GM08714 (cell line): Measurements from ENCODE around the gene THADA.

Experiments
- H3K4me3 ChIP-seq: fragments of 200-500 bp; sonication (Bioruptor generic); 2 replicates; pipeline ENCODE4 v1.5.1; 2014; ENCODE audit warnings: mild to moderate bottlenecking, low read length, inconsistent platforms
- ZNF274 ChIP-seq: IDR thresholded peaks from 2 replicates; pipeline ENCODE4 v1.6.1; 2012; ENCODE audit warnings: mild to moderate bottlenecking, low read depth, low read length

THADA gene

DNA sequence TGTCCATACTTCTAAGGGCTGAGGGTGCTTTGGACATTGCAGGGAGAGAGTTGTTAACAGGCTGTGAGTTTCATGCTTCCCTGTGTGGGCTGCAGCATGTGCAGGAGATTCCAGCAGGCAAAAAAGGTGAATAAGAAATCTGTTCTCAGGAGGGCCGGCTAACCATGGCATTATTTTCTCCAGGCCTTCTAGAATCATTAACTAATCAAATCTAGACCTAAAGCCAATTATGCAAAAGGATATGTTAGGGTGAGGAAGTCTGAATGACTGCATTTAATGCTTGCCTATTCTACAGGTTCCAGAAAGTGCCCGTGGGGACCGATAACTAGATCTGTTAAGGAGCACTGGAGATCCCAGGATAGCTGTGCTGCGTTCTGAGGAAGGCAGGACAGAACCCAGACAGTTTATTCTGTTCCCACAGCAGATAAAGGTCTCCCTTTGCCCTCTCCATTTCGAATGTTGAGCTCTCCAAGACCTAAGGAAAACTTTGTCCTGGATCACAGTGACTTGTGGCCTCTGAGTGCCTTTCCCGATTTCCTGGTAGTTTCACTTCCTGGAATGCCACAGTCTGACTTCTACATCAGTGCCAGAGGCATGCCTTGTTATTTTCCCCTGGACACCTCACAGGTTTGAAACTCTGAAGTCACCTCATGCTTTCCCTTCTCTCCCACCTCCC is 319.4 kb downstream of the THADA start:
- no peak overlapping the region for H3K4me3 ChIP-seq
- no peak for TF ChIP-seq ZNF274

DNA sequence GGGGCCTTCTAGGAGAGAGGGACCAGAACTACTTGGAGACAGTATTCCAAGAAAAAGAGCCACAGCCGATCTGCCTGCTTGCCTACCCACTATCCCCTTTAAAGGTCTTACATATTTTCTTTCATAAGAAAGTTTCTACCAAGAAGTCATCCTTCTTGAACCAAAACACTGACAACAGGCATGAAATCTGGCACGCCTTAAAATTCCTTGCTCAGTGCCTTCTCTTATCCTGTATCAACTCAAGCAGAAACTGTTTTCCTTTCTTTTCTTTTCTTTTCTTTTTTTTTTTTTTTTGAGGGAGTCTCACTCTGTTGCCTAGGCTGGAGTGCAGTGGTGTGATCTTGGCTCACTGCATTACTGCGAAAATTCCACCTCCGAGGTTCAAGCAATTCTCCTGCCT is 321.1 kb downstream of the THADA start:
- no peak overlapping the region for H3K4me3 ChIP-seq
- TF ChIP-seq ZNF274, result no peak

DNA sequence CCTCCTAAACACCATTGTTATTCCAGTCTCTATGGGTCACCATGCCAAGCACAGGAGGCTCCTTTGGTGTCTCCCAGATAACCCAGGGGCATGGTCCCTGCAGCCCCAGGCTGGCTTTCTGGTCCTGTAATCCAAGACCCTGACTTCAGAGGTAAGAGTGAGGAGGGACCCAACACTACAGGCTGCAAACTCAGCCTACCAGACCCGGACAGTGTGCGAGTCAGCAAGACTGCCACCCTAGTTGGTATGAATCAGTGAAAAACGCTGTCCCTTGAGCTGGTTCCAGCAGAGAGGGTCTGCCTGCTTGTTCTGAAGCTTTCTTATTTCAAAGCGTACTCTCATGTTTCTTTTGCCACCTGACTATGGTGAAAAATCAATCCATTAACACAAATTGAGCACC is 321.8 kb downstream of the THADA start:
- no peak overlapping the region for H3K4me3 ChIP-seq
- TF ChIP-seq ZNF274, result no peak

DNA sequence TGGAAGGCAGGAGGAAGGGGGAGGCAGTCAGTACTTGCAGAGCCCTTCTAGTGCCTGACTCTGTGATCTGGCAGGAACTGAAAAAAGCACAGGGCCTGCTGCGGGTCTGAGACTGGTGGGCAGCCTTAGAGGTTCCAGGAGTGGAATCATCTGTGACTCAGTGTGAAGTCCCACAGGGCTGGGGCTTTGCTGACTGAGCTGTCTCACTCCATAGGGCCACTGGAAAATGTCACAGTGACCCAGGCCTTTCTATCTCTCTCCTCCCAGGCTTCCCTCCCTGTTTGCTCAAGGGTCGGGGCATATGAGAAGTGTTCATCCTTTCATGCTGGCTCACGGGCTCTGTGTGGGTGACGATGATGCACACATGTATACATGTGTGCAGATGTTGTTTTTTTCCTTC is 322.3 kb downstream of the THADA start:
- H3K4me3 ChIP-seq, result no peak overlapping the region
- no peak for TF ChIP-seq ZNF274

DNA sequence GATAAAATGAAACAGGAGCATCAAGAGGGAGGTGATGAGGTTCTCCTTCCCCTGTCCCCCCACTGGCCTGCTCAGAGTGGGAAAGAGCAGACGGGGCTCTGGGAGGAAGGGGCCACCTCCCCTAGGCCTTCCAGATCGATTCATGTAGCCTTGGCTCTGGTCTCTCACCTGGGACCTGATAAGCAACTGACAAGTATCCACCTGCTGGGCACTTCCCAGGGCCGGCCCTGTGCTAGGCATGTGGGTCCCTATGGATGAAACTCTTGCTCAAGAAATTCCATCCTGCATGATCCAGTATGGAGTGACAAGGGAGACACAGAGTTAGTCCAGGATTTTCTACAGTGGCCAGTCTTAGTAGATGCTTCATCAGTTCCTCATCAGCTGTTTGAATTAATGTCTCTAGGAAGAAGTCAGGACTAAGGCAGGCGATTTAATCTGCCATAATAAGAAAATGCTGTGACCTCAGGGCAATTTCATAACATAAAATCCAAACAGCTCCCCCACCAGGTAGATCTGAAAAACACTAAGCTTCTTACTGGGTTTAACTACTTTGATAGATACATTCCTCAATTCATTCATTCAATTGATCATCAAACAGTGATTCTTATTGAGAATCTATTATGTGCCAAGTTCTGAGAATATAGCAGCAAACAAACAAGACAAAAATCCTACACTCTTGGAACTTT is 324.8 kb downstream of the THADA start:
- TF ChIP-seq ZNF274, result no peak
- H3K4me3 ChIP-seq, result no peak overlapping the region

DNA sequence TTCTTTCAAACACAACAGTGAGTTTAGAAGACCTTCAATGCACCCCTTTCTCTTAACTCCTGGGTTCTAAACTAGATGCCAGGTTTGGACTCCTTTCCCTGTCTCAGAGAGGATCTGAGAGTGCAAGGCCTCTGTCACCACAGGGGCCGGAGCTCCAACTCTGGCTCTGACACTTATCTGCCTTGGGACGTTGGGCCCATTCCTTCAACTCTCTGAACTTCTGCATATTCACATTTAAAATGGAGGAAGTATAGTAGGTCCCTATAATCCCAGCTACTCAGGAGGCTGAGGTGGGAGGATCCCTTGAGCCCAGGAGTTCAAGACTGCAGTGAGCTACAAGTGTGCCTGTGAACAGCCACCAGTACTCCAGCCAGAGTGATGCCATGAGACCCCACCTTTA is 325.4 kb downstream of the THADA start:
- no peak for TF ChIP-seq ZNF274
- H3K4me3 ChIP-seq, result no peak overlapping the region

DNA sequence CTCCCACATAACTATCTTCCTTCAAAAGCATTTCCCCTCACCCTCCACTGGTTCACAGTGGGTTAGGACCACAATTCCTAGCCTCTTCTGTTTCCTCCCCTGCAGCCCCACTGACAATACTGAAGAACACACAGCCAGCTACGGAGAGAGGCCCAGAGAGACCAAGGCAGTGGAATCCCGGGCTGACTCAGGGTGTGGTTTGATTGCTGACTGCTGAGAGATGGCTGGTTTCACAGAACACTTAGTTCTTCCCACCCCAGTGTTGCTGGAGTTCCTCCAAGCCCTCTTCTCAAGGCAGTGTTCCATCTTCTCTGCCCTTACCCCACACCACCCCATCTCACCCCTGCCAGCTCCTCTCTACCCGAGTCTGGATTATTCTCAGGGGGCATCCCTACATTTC is 326.1 kb downstream of the THADA start:
- H3K4me3 ChIP-seq, result no peak overlapping the region
- no peak for TF ChIP-seq ZNF274

DNA sequence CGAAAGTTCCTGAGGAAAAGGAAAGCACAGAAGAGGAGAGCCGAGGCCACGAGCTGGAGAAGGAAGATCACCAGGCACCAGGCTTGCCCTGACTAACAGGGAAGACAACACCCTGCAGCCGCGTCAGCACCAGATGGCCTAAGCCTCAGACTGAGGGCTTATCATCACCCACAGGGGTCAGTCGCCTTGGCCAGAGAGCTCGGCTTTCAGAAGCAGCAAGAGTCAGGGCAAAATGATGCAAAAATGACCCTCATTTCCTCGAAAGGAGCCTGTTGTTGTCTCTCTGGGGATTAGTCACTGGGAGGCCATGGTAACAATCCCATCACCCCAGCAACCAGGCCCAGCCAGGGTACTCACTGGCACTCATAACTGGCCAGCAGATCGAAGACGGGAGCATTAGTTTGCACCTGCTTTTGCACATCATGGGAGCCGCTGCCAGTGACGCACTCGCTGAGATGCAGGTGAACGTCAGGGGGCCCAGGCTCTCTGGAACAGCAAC is 326.7 kb downstream of the THADA start:
- H3K4me3 ChIP-seq, result no peak overlapping the region
- no peak for TF ChIP-seq ZNF274

DNA sequence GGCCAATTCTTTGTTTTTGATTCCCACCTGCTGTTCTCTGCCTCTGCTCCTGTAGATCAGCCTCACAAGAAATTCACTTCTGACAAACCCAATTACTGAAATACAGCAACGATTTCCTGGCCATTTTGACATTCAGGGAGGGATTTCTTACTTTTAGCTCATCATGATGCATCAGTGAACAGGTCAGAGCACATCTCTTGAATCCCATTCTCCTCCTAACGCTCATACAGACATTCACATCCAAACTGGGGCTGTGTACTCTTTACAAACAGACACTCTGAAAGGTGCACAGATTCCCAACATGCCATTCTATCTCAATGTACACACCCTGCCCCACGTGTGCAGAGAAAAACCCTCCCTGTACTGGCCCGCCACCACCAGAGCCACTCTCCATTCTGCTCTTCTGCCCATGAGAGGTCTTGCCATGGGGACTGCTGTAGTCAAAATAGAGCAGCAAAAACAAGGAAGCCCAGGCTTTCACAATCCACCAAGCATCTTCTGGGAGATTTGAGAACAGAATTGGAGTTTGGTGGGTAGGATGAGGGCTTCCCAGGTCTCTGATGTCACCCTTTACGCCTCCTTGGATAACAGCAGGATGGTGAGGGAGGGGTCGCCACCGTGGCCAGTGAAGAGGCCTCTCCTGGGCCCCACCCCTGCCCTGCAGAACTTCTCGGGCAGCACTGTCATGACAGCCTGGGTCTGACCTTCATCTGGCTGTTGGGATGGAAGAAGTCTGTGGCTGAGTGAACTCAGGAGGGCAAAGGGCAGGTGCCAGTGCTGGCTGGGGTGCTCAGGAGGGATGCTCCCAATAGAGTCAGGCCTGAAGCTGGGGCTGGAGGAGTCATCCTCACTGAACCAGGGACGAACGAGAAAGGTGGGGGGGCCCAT is 327.5 kb downstream of the THADA start:
- H3K4me3 ChIP-seq, result no peak overlapping the region
- TF ChIP-seq ZNF274, result no peak

DNA sequence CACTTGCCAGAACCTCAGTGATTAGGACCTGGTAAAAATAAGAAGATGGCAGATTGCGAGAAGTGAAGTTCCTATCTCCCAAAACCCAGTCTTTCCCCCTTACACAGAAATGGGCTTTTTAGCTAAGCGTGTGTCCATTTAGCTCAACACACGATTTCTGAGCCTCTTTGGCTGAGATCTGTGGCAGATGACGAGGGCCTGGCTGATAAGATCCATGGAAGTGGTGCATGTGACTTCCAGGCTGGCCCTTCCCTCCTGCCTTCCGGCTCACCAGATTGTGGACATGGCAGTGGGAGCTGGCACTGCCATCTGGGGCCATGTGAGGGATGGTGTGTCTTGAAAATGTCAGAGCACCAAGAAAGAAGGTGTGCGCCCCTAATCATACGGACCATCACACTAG is 328.5 kb downstream of the THADA start:
- TF ChIP-seq ZNF274, result no peak
- H3K4me3 ChIP-seq, result no peak overlapping the region

DNA sequence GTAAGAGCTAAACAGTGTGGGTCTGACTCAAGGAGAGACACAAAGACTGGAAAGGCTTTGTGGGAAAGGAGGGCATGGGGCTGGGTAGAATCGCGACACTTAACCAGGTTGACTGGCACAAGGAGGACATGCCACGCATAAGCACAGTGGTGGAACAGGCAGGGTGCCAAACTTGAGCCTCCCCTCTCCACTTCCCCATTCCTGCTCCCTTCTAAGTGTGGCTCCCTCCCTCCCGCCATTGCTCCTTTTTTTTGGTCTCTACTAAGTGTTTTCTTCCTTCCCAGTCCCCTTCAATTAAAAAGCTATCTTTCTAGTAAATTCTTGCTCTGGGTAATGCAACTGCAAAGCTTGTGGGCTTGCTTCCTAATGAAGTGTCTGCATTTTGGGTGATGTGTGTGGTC is 329.1 kb downstream of the THADA start:
- no peak overlapping the region for H3K4me3 ChIP-seq
- TF ChIP-seq ZNF274, result no peak

DNA sequence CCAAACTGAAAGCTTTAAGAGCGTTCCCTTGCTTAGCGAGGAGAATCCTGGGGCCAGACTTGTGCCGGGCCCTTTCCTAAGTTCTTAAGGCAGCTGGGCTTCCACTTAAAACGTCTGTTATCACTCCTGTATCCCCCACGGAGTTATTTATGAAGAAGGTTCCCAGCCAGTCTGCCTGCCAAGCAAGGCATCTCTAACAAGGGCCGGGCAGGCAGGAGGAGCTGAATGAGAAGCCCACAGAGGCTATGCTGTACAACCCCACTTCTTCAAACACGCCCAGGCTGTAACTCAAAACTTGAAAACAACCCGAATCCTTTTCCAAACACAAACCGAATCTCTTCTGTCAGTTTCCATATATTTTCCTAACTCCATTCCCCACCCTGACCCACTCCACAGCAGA is 330.4 kb downstream of the THADA start:
- TF ChIP-seq ZNF274, result no peak
- H3K4me3 ChIP-seq, result no peak overlapping the region

DNA sequence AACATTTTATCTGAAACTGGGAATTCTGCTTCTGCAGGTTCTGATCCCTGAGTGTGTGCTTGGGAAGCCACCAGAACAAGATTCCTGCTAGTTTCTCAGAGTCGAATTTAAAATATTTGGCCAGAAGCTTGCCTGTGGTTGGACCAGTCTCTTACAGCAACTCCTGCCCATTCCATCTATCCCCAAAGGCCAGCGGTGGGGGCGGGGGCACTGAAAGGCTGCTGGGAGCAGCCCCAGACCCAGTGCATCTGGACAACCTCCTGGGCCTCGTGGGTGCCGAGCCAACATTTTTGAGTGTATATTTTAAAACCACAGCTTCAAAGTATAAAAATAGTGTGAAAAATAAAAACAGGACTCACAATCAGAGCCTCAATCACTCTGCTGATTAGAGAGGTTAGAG is 330.8 kb downstream of the THADA start:
- no peak overlapping the region for H3K4me3 ChIP-seq
- no peak for TF ChIP-seq ZNF274

DNA sequence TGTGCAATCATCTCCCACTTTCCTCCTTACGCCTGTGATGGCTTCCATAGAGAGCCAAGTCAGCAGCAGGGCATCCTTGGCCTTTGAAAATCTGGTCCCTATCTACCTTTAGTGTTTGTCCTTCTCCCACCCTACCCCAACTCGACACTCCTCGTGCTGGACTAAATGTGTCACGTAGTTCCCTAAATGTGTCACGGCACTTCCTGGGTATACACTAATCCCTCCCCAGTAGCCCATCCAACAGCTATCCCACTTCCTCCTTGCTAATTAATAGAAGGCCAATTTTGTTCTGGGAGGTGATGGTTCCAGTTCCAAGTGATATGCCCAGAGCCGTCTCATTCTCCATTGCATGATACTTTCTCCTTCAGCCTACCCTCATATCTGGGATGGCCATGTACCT is 332.9 kb downstream of the THADA start:
- no peak for TF ChIP-seq ZNF274
- H3K4me3 ChIP-seq, result no peak overlapping the region

DNA sequence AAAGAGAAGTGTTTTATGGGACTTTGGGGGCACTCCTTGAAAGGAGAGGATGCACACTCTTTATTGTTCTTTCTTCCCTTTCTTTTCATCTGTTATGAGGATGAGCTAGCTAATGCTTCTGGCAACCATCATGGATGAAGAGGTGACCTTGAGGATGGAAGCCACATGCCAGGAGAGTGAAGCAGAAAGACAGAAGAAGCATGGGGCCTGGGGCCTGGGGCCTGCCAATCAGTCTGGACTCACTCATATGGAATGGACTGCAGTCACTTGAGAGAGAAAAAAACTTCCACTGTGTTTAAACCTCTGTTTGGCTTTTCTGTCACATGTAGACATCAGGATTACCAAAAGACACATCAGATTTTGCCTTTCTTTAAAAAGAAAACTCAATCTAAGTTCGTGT is 333.6 kb downstream of the THADA start:
- no peak overlapping the region for H3K4me3 ChIP-seq
- no peak for TF ChIP-seq ZNF274
